Tibial artery (tissue), 4 donors: ENCODE measurements around the gene CORO1C.

Experiments used
- DNase-seq, 2 donors: peaks; one replicate each; pipeline ENCODE4 v3.0.0-alpha.2; 2019
- H3K27ac ChIP-seq, 2 donors: fragments of 200-600 bp; sonication (generic) in 1 of 2; 1 replicate in 1 of 2; 2 replicates in 1 of 2; pipeline ENCODE4 v1.5.1; 2018 to 2019; ENCODE audit warnings: mild to moderate bottlenecking in 1 of 2
- H3K27me3 ChIP-seq, 2 donors: fragments of 200-600 bp; sonication (generic) in 1 of 2; one replicate each; pipeline versions ENCODE4 v1.5.1 to v1.6.0; 2016 to 2019
- H3K36me3 ChIP-seq, 3 donors: fragments of 200-600 bp; sonication (generic) in 2 of 3; one replicate each; pipeline ENCODE4 v1.5.1; 2016 to 2019; ENCODE audit warnings: mild to moderate bottlenecking in 2 of 3
- H3K4me1 ChIP-seq, 4 donors: fragments of 200-600 bp; sonication (generic) in 2 of 4; 1 replicate in 3 of 4; 2 replicates in 1 of 4; pipeline ENCODE4 v1.5.1; 2016 to 2019
- H3K4me3 ChIP-seq, 2 donors: fragments of 200-600 bp; sonication (generic) in 1 of 2; 1 replicate in 1 of 2; 2 replicates in 1 of 2; pipeline ENCODE4 v1.5.1; 2018 to 2019; ENCODE audit warnings: mild to moderate bottlenecking in 2 of 2
- H3K9me3 ChIP-seq, 3 donors: fragments of 200-600 bp; sonication (generic) in 1 of 3; one replicate each; pipeline ENCODE4 v1.5.1; 2016 to 2019
- intact Hi-C: fragments of 100-400 bp; cut with DNase I; formaldehyde crosslinking; loops from one replicate; pipeline ENCODE4 v1.15.0; 2023; ENCODE audit warnings: low total_unique reads
- TF ChIP-seq, protein P1 (sequence below), 2 experiments: fragments of 200-600 bp in 1 of 2; fragments of 450-650 bp in 1 of 2; IDR thresholded peaks; one replicate each; pipeline ENCODE4 v1.5.1; 2017 to 2019; ENCODE audit warnings: antibody characterized with exemption in 2 of 2, mild to moderate bottlenecking in 1 of 2, moderate library complexity in 1 of 2

CORO1C gene

GRCh38 chr12:108647585-108648287, 83.6 kb downstream of the CORO1C start:
- Histone ChIP-seq H3K4me1 (peaks cover 0 to 47% (median 30%) of the 10 kb centered on the region in 4 donors), H3K4me3 (no peak overlapping the region), H3K27ac (peak overlapping the region; percentile 26 to 56), H3K36me3 (peaks cover 52 to 58% (median 56%) of the 10 kb centered on the region in 3 donors), H3K9me3 (no peaks in the 10 kb centered on the region), H3K27me3 (no peaks in the 10 kb centered on the region)
- DNase-seq, result no peak
- TF ChIP-seq, protein P1, sequence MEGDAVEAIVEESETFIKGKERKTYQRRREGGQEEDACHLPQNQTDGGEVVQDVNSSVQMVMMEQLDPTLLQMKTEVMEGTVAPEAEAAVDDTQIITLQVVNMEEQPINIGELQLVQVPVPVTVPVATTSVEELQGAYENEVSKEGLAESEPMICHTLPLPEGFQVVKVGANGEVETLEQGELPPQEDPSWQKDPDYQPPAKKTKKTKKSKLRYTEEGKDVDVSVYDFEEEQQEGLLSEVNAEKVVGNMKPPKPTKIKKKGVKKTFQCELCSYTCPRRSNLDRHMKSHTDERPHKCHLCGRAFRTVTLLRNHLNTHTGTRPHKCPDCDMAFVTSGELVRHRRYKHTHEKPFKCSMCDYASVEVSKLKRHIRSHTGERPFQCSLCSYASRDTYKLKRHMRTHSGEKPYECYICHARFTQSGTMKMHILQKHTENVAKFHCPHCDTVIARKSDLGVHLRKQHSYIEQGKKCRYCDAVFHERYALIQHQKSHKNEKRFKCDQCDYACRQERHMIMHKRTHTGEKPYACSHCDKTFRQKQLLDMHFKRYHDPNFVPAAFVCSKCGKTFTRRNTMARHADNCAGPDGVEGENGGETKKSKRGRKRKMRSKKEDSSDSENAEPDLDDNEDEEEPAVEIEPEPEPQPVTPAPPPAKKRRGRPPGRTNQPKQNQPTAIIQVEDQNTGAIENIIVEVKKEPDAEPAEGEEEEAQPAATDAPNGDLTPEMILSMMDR (IDR thresholded peaks at IDR 0.05), result no peak
- intact Hi-C loops, result no loop called here

DNA sequence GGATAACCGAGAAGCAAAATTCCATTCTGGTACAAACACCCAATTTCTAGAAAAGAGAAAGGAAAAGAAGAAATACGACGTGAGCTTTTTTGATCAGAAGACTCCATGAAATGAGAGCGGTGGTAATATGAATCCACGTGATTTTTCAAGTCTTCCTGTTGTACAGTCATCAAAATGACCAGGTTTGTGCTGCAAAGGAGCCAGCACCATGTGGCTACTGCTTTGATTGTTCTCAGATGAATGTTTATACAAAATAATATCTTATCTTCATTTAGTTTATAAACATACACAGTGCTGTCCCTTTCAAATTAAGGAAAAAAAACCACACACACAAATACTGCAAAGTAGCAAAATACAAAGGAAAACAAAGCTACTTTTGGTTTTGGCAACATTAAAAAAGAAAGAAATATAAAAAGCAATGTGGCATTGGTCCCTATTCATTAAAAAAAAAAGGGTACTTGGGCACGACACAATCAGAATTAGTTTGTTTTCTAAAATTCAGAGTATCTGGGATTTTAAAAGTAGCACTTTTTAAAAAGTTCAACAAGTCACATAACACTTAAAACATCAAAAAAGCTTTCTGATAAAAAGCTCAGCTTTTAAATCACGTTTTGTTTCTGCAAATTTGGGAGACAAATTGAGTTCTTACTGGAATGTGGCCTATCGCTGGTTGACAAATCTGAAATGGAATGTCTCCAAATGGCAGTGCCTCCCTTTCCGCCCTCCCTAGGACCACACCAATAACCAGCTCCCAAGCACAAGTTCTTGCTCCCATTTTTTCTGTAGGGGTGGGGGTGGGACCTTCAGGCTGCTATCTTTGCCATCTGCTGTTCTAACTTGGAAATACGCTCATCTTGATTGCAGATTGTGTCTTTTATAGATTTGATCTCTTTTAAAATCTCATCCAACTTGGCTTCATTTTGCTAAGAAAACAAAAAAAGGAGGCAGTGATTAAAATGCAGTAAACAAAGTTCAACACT, 84.4 kb downstream of the CORO1C start:
- intact Hi-C loops, result no loop called here
- H3K4me1 ChIP-seq, result peaks cover 0 to 42% (median 31%) of the 10 kb centered on the region in 4 donors

GRCh38 chr12:108645686-108646599, 85.4 kb downstream of the CORO1C start:
- Histone ChIP-seq H3K36me3 (peaks cover 37 to 41% (median 40%) of the 10 kb centered on the region in 3 donors), H3K4me1 (peaks cover 0 to 48% (median 36%) of the 10 kb centered on the region in 4 donors)

More for the DNA sequence above, 84.4 kb downstream of the CORO1C start:
- TF ChIP-seq, protein P1 (IDR thresholded peaks at IDR 0.05), result no peak
- peaks cover 46 to 50% (median 49%) of the 10 kb centered on the region in 3 donors for H3K36me3 ChIP-seq
- H3K9me3 ChIP-seq, result no peaks in the 10 kb centered on the region
- no peak overlapping the region for H3K4me3 ChIP-seq
- H3K27ac ChIP-seq, result peak overlapping the region; percentile 1 to 26
- H3K27me3 ChIP-seq, result no peaks in the 10 kb centered on the region
- no peak for DNase-seq

DNA sequence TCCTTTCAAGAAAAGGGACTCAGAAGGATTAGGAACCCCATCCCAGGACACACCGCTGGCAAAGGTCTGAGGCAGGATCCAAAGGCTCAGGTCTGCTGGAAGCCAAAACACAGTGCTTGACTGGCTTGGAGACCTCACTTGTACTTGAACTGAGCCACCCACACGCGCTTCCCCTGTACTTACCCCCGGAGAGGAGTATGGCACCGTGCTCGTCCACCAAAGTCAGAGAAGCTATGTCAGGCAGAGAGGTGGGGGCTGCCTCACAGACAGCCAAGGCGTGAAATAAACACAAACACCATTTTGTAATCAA, 86.6 kb downstream of the CORO1C start:
- Histone ChIP-seq H3K9me3 (no peaks in the 10 kb centered on the region), H3K36me3 (peaks cover 34 to 38% (median 34%) of the 10 kb centered on the region in 3 donors), H3K4me3 (no peak overlapping the region), H3K27me3 (no peaks in the 10 kb centered on the region), H3K27ac (peak overlapping the region; percentile 52 to 53), H3K4me1 (peaks cover 0 to 40% (median 34%) of the 10 kb centered on the region in 4 donors)
- TF ChIP-seq, protein P1 (IDR thresholded peaks at IDR 0.05), result no peak
- no peak for DNase-seq
- intact Hi-C loops, result no loop called here

More at GRCh38 chr12:108645686-108646599, 85.4 kb downstream of the CORO1C start:
- Histone ChIP-seq H3K27ac (peak overlapping the region in 1 of 2 donors; percentile 38), H3K4me3 (no peak overlapping the region), H3K27me3 (no peaks in the 10 kb centered on the region), H3K9me3 (no peaks in the 10 kb centered on the region)
- intact Hi-C loops, result no loop called here
- no peak for DNase-seq
- TF ChIP-seq, protein P1 (IDR thresholded peaks at IDR 0.05), result no peak
